NCI-H2196 treated with DMSO at 0.1 percent for 48 hours (cell line): ENCODE results near the gene DNAJC22.

Experiments
- DNase-seq: peaks from one replicate; lab custom pipeline; 2025; ENCODE audit not compliant: unreplicated experiment; lab: John Stamatoyannopoulos, UW

DNAJC22 gene

DNA sequence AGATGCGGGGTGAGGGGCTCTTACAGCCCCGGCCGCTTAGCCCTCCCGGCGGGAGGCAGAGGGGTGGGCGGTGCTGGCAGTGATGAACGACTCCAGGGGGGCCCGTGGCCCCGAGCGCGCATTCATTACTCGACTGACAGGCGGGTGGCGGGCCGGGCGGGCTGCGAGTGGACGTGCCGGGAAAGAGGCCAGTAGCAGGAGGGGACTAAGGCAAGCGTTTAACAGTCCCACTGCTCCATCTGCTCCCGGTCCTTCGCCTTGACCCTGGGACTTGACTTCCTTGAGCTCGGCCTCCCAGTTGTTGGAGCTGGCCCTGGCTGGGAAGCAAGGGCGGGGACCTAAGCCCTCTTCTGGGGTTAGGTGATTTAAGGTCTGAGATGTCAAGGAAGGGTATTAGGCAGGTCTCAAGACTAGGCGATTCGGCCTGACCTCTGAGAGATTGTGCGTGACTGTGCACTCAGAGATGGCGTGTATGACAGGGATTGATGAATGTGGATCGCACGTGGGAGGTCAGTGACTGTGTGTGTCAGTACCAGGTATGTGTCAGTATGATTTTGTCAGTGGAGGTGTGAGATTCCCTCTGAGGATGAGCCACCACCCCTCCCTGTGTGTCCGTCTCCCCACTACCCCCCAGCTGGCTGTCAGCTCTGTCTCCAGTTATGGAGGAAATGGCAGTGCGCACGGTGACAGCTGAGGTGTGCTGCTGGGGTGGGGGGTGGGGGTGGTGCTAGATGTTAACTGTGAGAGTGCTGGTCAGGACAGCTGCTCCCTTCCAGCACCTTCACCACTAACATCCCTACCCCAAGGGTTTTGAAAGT is 3.6 kb upstream of the DNAJC22 start:
- no peak for DNase-seq

- DNase-seq, result no peak
Measured at GRCh38 chr12:49344486-49345050, 2.1 kb upstream of the DNAJC22 start.

- no peak for DNase-seq
Measured at GRCh38 chr12:49345051-49345824, 1.4 kb upstream of the DNAJC22 start.

DNA sequence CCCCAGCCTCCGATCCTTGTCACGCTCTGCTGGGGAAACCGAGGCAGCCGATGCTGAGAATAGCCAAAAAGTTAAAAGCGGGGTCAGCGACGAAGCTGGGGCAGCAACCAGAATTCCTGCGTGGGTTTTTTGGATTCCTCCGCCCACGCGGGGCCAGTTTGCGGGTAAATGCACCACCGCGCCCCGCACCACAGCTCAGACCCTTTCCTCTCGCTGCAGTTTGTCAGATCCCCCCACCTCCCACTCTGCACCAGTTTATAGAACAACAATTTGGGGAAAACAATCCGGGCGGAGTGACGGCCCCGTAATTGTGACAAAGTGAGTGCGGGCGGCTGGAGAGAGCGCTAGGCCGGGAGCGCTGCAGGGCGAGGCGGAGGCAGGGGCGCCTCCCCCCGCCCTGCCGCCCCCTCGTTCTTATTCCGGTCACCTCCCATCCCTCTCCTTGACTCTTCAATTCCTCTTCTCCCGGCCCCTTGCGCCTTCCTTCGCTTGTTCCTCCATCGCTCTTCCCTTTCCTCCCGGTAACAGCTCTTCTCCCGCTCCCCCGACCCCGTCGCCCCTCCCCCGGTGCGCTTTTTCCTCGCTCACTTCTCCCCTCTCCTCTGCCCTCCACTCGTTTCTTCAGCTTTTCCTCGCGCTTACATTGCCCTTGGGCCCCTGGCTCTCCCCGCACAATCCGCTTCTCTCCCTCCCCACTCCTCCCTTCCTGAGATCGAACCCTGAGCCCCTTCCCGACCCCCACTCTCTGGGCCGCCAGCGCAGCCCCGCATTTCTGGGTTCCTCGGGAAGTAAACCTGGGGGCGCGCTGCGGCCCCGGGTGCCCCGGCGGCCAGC is 646 bp upstream of the DNAJC22 start:
- no peak for DNase-seq

GRCh38 chr12:49347311-49348193 is 864 bp downstream of the DNAJC22 start:
- DNase-seq, result peak; percentile 82

- no peak for DNase-seq
Measured at GRCh38 chr12:49348781-49349180, 2.1 kb downstream of the DNAJC22 start.

- no peak for DNase-seq
Measured at GRCh38 chr12:49349266-49349665, 2.6 kb downstream of the DNAJC22 start.

DNA sequence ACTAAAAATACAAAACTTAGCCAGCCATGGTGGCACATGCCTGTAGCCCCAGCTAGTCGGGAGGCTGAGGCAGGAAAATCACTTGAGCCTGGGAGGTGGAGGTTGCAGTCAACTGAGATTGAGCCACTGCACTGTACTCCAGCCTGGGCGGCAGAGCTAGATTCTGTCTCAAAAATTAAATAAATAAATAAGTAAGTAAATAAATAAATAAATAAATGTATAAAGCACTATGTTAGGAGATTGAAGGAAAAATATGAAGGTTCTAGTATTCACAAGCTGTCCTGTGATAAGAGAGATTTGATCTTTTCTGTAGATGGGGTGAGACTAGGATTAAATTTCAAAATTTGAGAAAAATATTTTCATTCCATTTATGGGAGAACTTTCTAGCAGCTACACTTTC is 5.7 kb downstream of the DNAJC22 start:
- no peak for DNase-seq

DNA sequence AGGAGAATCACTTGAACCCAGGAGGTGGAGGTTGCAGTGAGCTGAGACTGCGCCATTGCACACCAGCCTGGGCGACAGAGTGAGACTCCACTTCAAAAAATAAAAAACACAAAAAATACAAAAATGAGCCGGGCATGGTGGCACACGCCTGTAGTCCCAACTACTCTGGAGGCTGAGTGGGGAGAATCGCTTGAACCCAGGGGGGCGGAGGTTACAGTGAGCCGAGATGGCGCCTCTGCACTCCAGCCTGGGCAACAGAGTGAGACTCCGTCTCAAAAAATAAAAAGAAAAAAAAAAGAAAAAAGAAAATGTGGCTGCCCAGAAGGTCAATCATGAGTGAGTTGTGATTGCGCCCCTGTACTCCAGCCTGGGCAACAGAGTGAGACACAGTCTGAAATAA is 9.2 kb downstream of the DNAJC22 start:
- no peak for DNase-seq

- DNase-seq, result no peak
Measured at GRCh38 chr12:49357103-49357678, 10.5 kb downstream of the DNAJC22 start.

DNA sequence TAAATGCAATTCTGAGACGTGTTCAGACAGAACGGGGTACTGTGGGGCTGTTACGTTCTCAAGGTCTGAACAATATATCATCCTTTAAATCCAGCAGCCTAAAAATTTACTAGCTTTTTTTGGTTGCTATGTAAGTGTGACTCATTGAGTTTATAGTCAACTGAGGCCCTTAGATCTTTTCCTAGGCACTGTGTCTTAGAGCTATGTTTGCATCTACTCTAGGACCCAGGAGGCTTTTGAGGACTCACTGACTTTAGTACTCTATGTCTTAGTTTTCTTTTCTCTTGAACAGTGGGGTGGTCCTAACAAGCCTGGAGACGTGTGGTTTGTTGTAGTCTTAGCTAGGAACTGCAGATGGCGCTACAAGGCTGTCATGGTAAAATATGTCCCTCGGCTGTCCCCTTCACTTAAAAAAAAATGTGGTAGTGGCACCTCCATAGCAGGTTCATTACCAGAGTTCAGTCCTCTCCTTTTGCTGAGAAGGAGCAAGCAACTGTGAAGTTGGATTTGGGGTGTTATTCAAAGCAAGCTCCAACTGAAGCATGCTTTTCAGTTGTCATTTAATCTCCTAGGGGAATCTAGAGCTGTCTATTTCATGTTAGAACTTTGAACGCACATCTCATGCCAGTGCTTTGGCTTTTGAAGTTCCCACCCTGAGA is 11.9 kb downstream of the DNAJC22 start:
- DNase-seq, result peak; percentile 38

GRCh38 chr12:49359671-49360070 is 13.0 kb downstream of the DNAJC22 start:
- DNase-seq, result no peak

DNA sequence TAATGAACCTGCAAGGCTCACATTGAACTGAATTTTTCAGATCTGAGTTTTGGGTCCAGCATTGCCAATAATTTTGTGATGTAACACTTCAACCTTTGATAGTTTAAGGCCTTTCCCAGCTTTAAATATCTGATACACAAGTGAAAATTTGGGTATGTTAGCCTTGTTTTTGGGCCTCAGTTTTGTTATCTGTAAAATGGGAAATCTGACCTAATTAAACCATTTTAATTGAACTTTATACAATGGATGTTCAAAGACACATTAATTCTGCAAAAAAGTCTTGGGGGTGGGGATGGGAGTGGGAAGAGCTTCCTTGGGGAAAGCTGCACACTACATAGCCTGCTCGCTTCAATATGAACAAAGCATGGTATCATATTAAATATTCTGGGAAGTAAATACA is 15.4 kb downstream of the DNAJC22 start:
- no peak for DNase-seq

GRCh38 chr12:49364989-49365388 is 18.3 kb downstream of the DNAJC22 start:
- DNase-seq, result no peak

GRCh38 chr12:49365542-49365941 is 18.9 kb downstream of the DNAJC22 start:
- DNase-seq, result no peak

- no peak for DNase-seq
Measured at GRCh38 chr12:49366096-49366651, 19.5 kb downstream of the DNAJC22 start.

GRCh38 chr12:49366652-49367380 is 20.1 kb downstream of the DNAJC22 start:
- DNase-seq, result peak; percentile 89
